HG03060 (cell line): ENCODE data around the gene EIF2A.
"Not testable (repeated sequence)": the region's sequence is repeated elsewhere in the genome, so short reads cannot be mapped to it uniquely, and the experiment has no call there.

Experiments used
- ATAC-seq: cut with Tn5 transposase; IDR thresholded peaks from one replicate; pipeline ENCODE4 v1.9.1; 2021; ENCODE audit warnings: low read depth, moderate number of reproducible peaks; ENCODE audit not compliant: unreplicated experiment

Gene EIF2A

GRCh38 chr3:150546226-150547044, at the start of gene EIF2A, which contains the start of gene SERP1:
Gene EIF2A (plus strand): TSS chr3:150546787. CDS start chr3:150546803, 16 bp downstream.
Gene SERP1 (minus strand): TSS chr3:150546496. CDS start chr3:150546135, 361 bp downstream.
- ATAC-seq: peak; percentile 78

- ATAC-seq: no peak
Observed at GRCh38 chr3:150497956-150498355, 48.6 kb upstream of the EIF2A start.

- ATAC-seq: not testable (repeated sequence)
Observed at GRCh38 chr3:150500960-150501359, 45.6 kb upstream of the EIF2A start.

GRCh38 chr3:150503402-150504099, 43.0 kb upstream of the EIF2A start:
- ATAC-seq: no peak

- no peak for ATAC-seq
Observed at GRCh38 chr3:150504483-150504882, 42.1 kb upstream of the EIF2A start.

GRCh38 chr3:150508401-150508800, 38.2 kb upstream of the EIF2A start:
- no peak for ATAC-seq

- no peak for ATAC-seq
Observed at GRCh38 chr3:150509780-150510179, 36.8 kb upstream of the EIF2A start.

GRCh38 chr3:150511122-150511821, 35.3 kb upstream of the EIF2A start:
- ATAC-seq: no peak

GRCh38 chr3:150515210-150515609, 31.4 kb upstream of the EIF2A start:
- ATAC-seq: no peak

GRCh38 chr3:150519026-150519425, 27.6 kb upstream of the EIF2A start:
- ATAC-seq: no peak

GRCh38 chr3:150520408-150520807, 26.2 kb upstream of the EIF2A start:
- no peak for ATAC-seq

GRCh38 chr3:150521463-150521862, 25.1 kb upstream of the EIF2A start:
- ATAC-seq: no peak

- no peak for ATAC-seq
Observed at GRCh38 chr3:150523538-150523937, 23.0 kb upstream of the EIF2A start.

GRCh38 chr3:150527464-150528255, 18.9 kb upstream of the EIF2A start:
- no peak for ATAC-seq

GRCh38 chr3:150528354-150528797, 18.2 kb upstream of the EIF2A start:
- ATAC-seq: no peak

GRCh38 chr3:150531775-150532174, 14.8 kb upstream of the EIF2A start:
- no peak for ATAC-seq

GRCh38 chr3:150535204-150535603, 11.4 kb upstream of the EIF2A start:
- no peak for ATAC-seq

GRCh38 chr3:150538324-150539208, 8.0 kb upstream of the EIF2A start:
- ATAC-seq: no peak

- ATAC-seq: no peak
Observed at GRCh38 chr3:150540297-150540696, 6.3 kb upstream of the EIF2A start.
